HepG2 (cell line): Measurements from ENCODE around the gene C1orf159. TPM values are rescaled to one million over a fixed set of nuclear protein-coding genes. Genes with fewer than 3 reads are reported as not detected.

Source experiments
- BHLHE40 ChIP-seq: IDR thresholded peaks from 2 replicates; pipeline ENCODE4 v1.6.1; 2011; ENCODE audit warnings: low read length, improper control_type of control experiment
- KDM3A ChIP-seq: IDR thresholded peaks from 2 replicates; pipeline ENCODE4 v1.6.1; 2018; ENCODE audit warnings: low read depth, missing compliant biosample characterization
- KLF15 ChIP-seq: sonication (generic); formaldehyde crosslinking; IDR thresholded peaks from 2 replicates; pipeline ENCODE4 v1.8.1; 2023; ENCODE audit warnings: borderline replicate concordance, mild to moderate bottlenecking, inconsistent platforms, missing genetic modification reagents, mixed read lengths
- TCF12 ChIP-seq, 2 experiments: fragments of 450-650 bp in 1 of 2; sonication (generic) in 1 of 2; formaldehyde crosslinking in 1 of 2; IDR thresholded peaks; 2 replicates each; pipeline versions ENCODE4 v1.6.1 to v1.8.0; 2017 to 2022; ENCODE audit warnings: antibody characterized with exemption in 1 of 2, mild to moderate bottlenecking in 1 of 2, missing genetic modification reagents in 1 of 2, moderate library complexity in 1 of 2
- ZBTB7B ChIP-seq: sonication (generic); formaldehyde crosslinking; IDR thresholded peaks from 2 replicates; pipeline ENCODE4 v1.4.0; 2020; ENCODE audit warnings: missing genetic modification reagents
- ZFP41 ChIP-seq: sonication (generic); formaldehyde crosslinking; IDR thresholded peaks from 2 replicates; pipeline ENCODE4 v1.4.0; 2020; ENCODE audit warnings: mild to moderate bottlenecking, missing genetic modification reagents, borderline replicate concordance
- ZNF263 ChIP-seq: sonication (generic); formaldehyde crosslinking; IDR thresholded peaks from 2 replicates; pipeline ENCODE4 v1.4.0; 2020; ENCODE audit warnings: missing genetic modification reagents
- ZNF354B ChIP-seq: sonication (generic); formaldehyde crosslinking; IDR thresholded peaks from 2 replicates; pipeline ENCODE4 v1.8.0; 2022; ENCODE audit warnings: mild to moderate bottlenecking, missing genetic modification reagents
- ZNF550 ChIP-seq: sonication (generic); formaldehyde crosslinking; IDR thresholded peaks from 2 replicates; pipeline ENCODE4 v1.4.0; 2020; ENCODE audit warnings: mild to moderate bottlenecking, missing genetic modification reagents, borderline replicate concordance
- ZNF562 ChIP-seq: sonication (generic); formaldehyde crosslinking; IDR thresholded peaks from 2 replicates; pipeline ENCODE4 v1.8.0; 2022; ENCODE audit warnings: missing genetic modification reagents, borderline replicate concordance
- ZNF598 ChIP-seq: sonication (generic); formaldehyde crosslinking; IDR thresholded peaks from 2 replicates; pipeline ENCODE4 v1.5.1; 2020; ENCODE audit warnings: mild to moderate bottlenecking, missing genetic modification reagents, borderline replicate concordance
- polyA plus RNA-seq, 8 experiments: library from polyadenylated mRNA; depleted of rRNA in 3 of 8; stranded (reverse) in 7 of 8; unstranded in 1 of 8; fragments of >200 nt; fragmentation: Illumina TruSeq in 4 of 8; extraction: Trizol in 4 of 8; gene quantifications; 2 replicates each; pipeline versions ENCODE4 v1.2.1 to v1.2.3, GENCODE V29; 2011 to 2016; ENCODE audit warnings: low read depth in 4 of 8, missing spikeins in 1 of 8, mixed read lengths in 1 of 8; ENCODE audit not compliant: insufficient read depth in 1 of 8
- total RNA-seq, 5 experiments: library from RNA; depleted of rRNA; stranded (reverse); fragments of >200 nt; fragmentation: Illumina TruSeq; extraction: Trizol; gene quantifications; 2 replicates each; pipeline ENCODE4 v1.2.3, GENCODE V29; 2016; ENCODE audit warnings: low read depth in 1 of 5
- TF ChIP-seq, protein P1 (sequence below): sonication (generic); formaldehyde crosslinking; IDR thresholded peaks from 2 replicates; pipeline ENCODE4 v1.4.0; 2020; ENCODE audit warnings: missing genetic modification reagents
- TF ChIP-seq, protein P2 (sequence below): sonication (generic); formaldehyde crosslinking; IDR thresholded peaks from 2 replicates; pipeline ENCODE4 v1.4.0; 2020; ENCODE audit warnings: mild to moderate bottlenecking, missing genetic modification reagents
- TF ChIP-seq, protein P3 (sequence below): fragments of 450-650 bp; IDR thresholded peaks from 2 replicates; pipeline ENCODE4 v1.6.1; 2017; ENCODE audit warnings: mild to moderate bottlenecking
- TF ChIP-seq, protein P4 (sequence below): sonication (generic); formaldehyde crosslinking; IDR thresholded peaks from 2 replicates; pipeline ENCODE4 v1.4.0; 2020; ENCODE audit warnings: mild to moderate bottlenecking, missing genetic modification reagents, borderline replicate concordance

Gene C1orf159
- total and polyA plus RNA-seq, 2 of the 13 experiments (the other 11 are each of a cell fraction or from before 2014, with no cell fraction given): 3.8 to 6.7 TPM

DNA sequence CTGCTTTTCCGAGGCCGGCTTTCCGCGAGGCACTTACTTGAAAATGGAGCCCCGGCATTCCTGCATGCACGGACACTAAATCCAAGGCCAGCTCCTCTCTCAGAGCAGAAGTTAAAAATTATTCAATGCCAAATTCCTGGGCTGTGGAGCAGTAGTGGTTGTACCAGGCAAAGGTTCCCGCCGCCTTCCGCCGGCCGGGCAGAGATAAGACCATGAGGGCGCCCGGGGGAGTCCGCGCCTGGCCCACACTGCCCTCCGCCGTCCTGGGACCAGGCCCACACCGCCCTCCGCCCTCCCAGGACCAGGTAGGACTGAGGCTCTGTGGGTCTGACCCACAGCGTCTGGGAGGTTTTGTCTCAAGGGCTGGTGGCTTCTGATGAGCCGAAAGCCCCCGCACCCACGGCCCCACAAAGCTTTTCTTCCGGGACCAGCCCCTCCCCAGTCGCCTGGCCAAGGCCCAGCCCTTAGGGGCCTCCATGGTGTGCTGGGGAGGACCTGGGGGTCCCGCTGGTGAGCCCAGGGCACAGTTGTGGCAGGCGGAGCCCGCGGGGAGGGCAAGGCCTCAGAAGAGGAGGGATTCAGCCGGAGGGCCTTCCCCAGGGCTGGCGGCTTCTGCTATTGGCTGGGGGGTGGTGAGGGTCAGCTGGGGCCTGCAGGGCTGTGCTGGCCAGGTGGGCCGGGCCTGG, 12.7 kb upstream of the C1orf159 start (continued):
- TF ChIP-seq, protein P1, sequence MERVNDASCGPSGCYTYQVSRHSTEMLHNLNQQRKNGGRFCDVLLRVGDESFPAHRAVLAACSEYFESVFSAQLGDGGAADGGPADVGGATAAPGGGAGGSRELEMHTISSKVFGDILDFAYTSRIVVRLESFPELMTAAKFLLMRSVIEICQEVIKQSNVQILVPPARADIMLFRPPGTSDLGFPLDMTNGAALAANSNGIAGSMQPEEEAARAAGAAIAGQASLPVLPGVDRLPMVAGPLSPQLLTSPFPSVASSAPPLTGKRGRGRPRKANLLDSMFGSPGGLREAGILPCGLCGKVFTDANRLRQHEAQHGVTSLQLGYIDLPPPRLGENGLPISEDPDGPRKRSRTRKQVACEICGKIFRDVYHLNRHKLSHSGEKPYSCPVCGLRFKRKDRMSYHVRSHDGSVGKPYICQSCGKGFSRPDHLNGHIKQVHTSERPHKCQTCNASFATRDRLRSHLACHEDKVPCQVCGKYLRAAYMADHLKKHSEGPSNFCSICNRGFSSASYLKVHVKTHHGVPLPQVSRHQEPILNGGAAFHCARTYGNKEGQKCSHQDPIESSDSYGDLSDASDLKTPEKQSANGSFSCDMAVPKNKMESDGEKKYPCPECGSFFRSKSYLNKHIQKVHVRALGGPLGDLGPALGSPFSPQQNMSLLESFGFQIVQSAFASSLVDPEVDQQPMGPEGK (CRISPR knock-in tag): peak; percentile 78
- TF ChIP-seq ZNF263 (CRISPR knock-in tag) (peak; percentile 56; the same call in 1 of the 2 replicates), TCF12 (IDR thresholded peaks at IDR 0.05) (no peak), TCF12 (CRISPR knock-in tag; IDR thresholded peaks at IDR 0.05) (peak; percentile 49; the same call in 1 of the 2 replicates), ZNF562 (CRISPR knock-in tag) (no peak), KLF15 (CRISPR knock-in tag) (no peak), ZNF550 (no peak), BHLHE40 (no peak), ZNF354B (no peak), ZBTB7B (0 out of 2 replicates have a peak, but pooled peaks have one; percentile 27), KDM3A (no peak), ZFP41 (CRISPR knock-in tag) (no peak), ZNF598 (CRISPR knock-in tag) (0 out of 2 replicates have a peak, but pooled peaks have one; percentile 10)
- TF ChIP-seq, protein P2, sequence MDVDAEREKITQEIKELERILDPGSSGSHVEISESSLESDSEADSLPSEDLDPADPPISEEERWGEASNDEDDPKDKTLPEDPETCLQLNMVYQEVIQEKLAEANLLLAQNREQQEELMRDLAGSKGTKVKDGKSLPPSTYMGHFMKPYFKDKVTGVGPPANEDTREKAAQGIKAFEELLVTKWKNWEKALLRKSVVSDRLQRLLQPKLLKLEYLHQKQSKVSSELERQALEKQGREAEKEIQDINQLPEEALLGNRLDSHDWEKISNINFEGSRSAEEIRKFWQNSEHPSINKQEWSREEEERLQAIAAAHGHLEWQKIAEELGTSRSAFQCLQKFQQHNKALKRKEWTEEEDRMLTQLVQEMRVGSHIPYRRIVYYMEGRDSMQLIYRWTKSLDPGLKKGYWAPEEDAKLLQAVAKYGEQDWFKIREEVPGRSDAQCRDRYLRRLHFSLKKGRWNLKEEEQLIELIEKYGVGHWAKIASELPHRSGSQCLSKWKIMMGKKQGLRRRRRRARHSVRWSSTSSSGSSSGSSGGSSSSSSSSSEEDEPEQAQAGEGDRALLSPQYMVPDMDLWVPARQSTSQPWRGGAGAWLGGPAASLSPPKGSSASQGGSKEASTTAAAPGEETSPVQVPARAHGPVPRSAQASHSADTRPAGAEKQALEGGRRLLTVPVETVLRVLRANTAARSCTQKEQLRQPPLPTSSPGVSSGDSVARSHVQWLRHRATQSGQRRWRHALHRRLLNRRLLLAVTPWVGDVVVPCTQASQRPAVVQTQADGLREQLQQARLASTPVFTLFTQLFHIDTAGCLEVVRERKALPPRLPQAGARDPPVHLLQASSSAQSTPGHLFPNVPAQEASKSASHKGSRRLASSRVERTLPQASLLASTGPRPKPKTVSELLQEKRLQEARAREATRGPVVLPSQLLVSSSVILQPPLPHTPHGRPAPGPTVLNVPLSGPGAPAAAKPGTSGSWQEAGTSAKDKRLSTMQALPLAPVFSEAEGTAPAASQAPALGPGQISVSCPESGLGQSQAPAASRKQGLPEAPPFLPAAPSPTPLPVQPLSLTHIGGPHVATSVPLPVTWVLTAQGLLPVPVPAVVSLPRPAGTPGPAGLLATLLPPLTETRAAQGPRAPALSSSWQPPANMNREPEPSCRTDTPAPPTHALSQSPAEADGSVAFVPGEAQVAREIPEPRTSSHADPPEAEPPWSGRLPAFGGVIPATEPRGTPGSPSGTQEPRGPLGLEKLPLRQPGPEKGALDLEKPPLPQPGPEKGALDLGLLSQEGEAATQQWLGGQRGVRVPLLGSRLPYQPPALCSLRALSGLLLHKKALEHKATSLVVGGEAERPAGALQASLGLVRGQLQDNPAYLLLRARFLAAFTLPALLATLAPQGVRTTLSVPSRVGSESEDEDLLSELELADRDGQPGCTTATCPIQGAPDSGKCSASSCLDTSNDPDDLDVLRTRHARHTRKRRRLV (CRISPR knock-in tag): peak; percentile 26; the same call in 1 of the 2 replicates
- TF ChIP-seq, protein P3, sequence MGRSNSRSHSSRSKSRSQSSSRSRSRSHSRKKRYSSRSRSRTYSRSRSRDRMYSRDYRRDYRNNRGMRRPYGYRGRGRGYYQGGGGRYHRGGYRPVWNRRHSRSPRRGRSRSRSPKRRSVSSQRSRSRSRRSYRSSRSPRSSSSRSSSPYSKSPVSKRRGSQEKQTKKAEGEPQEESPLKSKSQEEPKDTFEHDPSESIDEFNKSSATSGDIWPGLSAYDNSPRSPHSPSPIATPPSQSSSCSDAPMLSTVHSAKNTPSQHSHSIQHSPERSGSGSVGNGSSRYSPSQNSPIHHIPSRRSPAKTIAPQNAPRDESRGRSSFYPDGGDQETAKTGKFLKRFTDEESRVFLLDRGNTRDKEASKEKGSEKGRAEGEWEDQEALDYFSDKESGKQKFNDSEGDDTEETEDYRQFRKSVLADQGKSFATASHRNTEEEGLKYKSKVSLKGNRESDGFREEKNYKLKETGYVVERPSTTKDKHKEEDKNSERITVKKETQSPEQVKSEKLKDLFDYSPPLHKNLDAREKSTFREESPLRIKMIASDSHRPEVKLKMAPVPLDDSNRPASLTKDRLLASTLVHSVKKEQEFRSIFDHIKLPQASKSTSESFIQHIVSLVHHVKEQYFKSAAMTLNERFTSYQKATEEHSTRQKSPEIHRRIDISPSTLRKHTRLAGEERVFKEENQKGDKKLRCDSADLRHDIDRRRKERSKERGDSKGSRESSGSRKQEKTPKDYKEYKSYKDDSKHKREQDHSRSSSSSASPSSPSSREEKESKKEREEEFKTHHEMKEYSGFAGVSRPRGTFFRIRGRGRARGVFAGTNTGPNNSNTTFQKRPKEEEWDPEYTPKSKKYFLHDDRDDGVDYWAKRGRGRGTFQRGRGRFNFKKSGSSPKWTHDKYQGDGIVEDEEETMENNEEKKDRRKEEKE: no peak
- TF ChIP-seq, protein P4, sequence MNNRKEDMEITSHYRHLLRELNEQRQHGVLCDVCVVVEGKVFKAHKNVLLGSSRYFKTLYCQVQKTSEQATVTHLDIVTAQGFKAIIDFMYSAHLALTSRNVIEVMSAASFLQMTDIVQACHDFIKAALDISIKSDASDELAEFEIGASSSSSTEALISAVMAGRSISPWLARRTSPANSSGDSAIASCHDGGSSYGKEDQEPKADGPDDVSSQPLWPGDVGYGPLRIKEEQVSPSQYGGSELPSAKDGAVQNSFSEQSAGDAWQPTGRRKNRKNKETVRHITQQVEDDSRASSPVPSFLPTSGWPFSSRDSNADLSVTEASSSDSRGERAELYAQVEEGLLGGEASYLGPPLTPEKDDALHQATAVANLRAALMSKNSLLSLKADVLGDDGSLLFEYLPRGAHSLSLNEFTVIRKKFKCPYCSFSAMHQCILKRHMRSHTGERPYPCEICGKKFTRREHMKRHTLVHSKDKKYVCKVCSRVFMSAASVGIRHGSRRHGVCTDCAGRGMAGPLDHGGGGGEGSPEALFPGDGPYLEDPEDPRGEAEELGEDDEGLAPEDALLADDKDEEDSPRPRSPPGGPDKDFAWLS: no peak
